NCI-H2081 (cell line): ENCODE data around the gene BPNT1.
A peak's percentile ranks its signal among the peaks of the same experiment; 100 is the strongest.
"Not testable (repeated sequence)": the region's sequence is repeated elsewhere in the genome, so short reads cannot be mapped to it uniquely, and the experiment has no call there.

ENCODE experiments used
- DNase-seq, 2 experiments: peaks; one replicate each; lab custom pipeline; 2025; lab: John Stamatoyannopoulos, UW

Gene BPNT1, protein sequence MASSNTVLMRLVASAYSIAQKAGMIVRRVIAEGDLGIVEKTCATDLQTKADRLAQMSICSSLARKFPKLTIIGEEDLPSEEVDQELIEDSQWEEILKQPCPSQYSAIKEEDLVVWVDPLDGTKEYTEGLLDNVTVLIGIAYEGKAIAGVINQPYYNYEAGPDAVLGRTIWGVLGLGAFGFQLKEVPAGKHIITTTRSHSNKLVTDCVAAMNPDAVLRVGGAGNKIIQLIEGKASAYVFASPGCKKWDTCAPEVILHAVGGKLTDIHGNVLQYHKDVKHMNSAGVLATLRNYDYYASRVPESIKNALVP

DNA sequence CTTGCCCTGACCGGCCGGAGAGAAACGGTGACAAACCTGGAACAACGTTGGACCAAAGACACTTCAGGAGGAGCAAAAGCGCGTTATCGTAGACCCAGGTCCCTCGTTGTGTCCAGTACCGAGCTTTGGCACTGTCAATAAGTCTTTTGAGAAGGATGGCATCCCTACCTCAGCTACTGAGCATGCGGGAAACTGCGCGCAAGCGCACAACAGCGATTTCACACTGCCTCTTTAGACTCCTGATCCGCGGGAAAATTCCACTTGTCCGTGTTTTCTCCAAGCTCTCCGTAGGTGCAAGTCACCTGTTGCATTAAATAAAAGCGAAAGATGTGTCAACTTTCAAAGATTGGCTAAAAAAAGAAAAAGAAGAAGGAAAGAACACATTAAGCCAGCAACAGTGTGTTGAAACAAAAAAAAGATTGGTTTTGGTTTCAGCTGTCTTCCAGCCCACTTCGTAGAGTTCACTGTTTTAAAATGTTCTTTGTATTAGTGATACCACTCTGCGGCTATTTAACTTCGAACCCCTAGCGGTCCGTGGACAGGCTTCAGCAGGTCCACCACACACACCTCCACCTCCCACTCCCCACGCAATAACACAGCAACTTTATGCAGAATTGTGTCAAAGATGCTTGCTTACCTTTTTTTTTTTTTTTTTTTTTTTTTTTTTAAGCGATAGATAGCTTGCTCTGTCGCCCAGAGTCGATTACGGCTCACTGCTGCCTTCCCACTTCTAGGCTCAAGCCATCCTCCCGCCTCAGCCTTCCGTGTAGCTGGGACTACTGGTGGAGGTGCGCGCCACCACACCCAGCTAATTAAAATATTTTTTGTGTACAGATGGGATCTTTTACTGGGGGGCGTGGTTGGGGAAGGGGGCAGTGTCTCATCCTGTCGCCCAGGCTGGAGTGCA, at the start of gene BPNT1:
Gene BPNT1 (minus strand): TSS at position 139 of the 907 bp plus-strand sequence. CDS start 9,942 bp downstream, outside the sequence.
- peak; percentile 95 to 99 for DNase-seq

- peak; percentile 68 to 90 for DNase-seq
Measured at GRCh38 chr1:220137019-220137786, 47.6 kb upstream of the BPNT1 start.

- DNase-seq, result no peak
Measured at GRCh38 chr1:220135755-220136154, 46.2 kb upstream of the BPNT1 start.

- no peak for DNase-seq
Measured at GRCh38 chr1:220129479-220130210, 40.1 kb upstream of the BPNT1 start.

GRCh38 chr1:220127076-220127475, 37.5 kb upstream of the BPNT1 start:
- no peak for DNase-seq

DNA sequence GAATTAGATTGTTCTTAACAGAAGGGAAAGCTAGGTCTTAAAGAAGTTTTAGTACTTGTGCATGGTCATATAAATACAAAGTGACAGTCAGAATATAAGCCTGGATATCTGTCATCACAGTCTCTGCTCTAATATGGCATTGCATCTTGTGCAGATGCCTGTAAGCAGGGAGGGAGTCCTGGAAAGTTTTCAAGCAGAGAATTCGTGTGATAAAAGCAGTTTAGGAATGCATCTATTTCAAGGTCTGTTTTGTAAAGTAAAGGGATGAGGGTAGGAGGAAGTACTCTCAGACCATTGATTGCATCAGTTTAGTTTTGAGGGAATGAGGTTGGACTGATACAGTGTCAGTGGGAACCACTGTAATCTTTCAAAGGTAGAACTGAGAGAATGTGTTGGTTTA, 35.0 kb upstream of the BPNT1 start:
- DNase-seq, result no peak

DNA sequence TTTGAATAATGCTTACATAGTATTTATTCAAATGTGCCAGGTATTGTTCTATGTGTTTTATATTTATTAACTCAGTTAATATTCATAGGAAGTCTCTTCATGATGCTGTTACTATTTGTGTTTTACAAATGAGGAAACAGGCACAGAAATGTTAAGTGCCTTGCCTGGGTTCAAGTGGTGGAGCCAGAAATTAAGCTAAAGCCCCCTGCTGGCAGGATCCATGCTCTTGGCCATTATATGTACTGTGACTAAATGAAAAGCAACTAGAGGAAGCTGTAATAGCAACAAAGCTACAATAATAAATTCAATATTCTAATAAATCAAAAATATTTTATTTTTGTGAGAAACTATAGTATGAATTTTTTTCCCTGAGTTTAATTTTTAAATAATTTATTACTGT, 34.3 kb upstream of the BPNT1 start:
- DNase-seq, result no peak

GRCh38 chr1:220123066-220123465, 33.5 kb upstream of the BPNT1 start:
- no peak for DNase-seq

DNA sequence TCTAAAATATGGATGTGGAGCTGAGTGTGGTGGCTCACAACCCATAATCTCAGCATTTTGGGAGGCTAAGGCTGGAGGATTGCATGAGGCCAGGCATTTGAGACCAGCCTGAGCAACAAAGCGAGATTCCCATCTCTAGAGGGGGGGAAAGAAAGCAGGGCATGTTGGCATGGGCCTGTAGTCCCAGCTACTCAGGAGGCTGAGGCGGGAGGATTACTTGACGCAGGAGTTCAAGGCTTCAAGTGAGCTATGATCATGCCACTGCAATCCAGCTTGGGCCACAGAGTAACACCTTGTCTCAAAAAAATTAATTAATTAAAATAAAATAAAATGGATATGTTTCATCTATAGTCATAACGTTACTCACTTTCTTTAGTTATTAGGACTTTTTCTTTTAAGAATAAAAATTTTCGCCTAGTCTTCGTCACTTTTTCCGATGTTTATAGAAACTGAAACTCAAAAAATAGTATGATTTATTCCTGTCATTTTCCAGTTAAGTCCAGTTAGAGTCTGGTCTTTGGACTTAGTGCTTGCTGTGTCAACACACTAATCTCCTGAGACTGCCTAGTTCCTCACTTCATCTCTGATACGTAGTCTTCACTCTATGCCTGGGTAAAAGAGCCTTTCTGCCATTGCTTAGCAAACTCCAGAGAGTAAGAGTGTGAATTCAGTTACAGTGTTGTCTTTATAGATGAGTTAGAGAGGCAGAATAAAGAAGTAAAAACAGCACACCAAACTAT, 32.4 kb upstream of the BPNT1 start:
- DNase-seq, result no peak

DNA sequence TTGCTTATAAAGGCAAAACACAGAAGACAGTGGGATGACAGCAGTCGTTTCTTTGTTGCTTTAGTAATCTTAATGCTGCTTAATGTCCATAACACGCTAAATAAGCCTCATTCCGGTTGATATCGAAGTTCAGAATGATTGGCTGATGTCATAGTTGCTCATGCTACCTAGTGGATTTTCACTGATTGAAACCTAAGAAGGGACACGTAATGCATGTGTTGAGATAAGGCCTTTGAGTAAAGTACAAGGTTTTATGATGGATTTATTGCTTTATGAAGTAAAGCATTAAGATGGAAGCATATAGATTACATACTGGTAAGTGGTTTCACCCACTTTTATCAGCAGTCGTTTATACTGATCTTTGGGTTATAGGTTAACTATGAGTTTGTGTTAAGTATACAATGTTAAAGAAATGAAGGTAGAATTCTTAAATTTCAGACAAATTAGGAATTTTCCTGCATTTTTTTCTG, 29.5 kb upstream of the BPNT1 start:
- DNase-seq, result no peak

DNA sequence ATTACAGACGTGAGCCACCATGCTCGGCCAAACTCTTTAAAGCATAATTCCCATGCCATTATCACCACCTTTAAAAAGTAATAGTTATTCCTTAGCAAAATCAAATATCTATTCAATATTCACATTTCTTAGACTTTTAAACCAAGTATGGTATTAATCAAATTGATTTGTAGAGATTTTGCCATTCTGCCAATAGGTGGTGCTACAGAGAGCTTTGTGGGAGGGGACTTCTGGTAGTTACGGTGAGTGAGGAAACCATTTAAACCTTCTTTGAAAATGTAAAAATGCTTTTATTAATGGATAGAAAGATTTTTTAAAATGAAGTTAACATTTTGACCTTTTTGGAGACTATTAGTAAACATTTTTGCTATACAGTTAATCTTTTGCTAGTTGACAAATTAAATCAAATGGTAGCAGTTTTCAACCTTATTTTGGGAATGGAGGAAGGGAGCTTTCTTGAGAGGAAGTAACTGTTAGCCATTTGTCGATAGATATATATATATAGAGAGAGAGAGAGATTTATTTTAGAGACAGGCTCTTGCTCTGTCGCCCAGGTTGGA, 23.6 kb upstream of the BPNT1 start:
- DNase-seq, result peak in 1 of 2 experiments; percentile 51

GRCh38 chr1:220112600-220112999, 23.0 kb upstream of the BPNT1 start:
- DNase-seq, result not testable (repeated sequence)

DNA sequence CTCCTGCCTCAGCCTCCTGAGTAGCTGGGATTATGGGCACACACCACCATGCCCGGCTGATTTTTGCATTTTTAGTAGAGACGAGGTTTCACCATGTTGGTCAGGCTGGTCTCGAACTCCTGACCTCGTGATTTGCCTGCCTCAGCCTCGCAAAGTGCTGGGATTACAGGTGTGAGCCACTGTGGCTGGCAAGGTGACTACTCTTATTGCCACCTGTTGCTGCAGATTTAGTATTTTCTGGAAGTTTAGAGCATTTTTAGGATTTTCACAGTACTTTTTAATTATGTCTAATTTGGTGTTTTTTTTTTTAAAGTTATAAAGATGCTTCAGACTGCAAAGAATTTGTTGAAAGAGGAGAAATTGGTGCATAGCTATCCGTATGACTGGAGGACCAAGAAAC, 20.9 kb upstream of the BPNT1 start:
- not testable (repeated sequence) for DNase-seq

DNA sequence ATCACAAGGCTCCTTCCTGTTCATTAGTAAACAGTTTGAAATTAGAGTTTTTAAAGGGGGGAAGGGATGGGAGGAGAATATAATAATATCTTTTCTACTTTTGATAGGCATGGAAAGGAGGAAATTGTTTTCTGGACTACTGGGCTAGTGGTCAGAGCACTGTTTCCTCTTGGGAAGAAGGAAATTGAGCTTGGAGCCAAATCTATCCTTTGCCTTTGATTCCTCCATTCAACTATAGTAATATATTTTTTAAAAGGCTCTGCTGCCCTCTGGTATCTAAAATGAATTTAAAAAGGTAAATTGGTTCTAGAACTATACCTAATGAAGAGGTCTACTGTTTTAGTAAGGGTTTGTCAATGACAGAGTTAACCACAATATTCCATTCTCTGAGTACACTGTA, 10.2 kb upstream of the BPNT1 start:
- DNase-seq, result no peak

GRCh38 chr1:220094016-220094911, 4.7 kb upstream of the BPNT1 start, which contains the start of gene IARS2:
Gene IARS2 (plus strand): TSS chr1:220094132. CDS start chr1:220094217, 85 bp downstream.
- peak; percentile 90 to 91 for DNase-seq

- DNase-seq, result peak in 1 of 2 experiments; percentile 41
Measured at GRCh38 chr1:220093361-220094015, 3.9 kb upstream of the BPNT1 start.

GRCh38 chr1:220092694-220093093, 3.1 kb upstream of the BPNT1 start:
- DNase-seq, result no peak

GRCh38 chr1:220086261-220086686, 3.3 kb downstream of the BPNT1 start:
- DNase-seq, result not testable (repeated sequence)

DNA sequence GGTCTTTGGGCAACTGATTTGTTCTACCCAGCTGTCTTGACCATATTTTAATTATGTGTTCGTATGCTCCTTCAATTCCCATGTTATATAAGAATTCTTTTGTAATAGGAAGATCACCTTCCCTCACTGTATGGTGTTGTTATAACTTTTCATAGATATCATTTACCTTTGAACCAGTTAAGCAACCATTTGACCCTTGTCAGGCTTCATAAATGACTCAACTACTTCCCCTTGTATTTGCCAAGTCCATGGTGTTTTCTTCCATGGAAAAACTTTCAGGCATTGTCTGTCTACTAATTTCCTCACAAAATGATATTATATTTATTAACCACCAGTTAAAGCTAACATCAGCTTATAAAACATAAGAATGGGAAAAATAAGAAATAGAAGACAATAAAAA, 5.1 kb downstream of the BPNT1 start:
- no peak for DNase-seq
